Pancreas (tissue), 10 donors: ENCODE measurements around the gene SH3BP2. TPM values are rescaled to one million over a fixed set of nuclear protein-coding genes. Genes with fewer than 3 reads are reported as not detected.

Experiments used
- ATAC-seq, 4 donors: fragments of 200-7000 bp; cut with Tn5 transposase; one replicate each; pipeline versions ENCODE4 v1.8.0 to v1.9.1; 2020; ENCODE audit warnings: mild to moderate bottlenecking in 4 of 4, moderate library complexity in 4 of 4
- DNase-seq, 6 donors: peaks; one replicate each; pipeline ENCODE4 v3.0.0-alpha.2; 2020
- FAIRE-seq: peaks from 2 replicates; lab custom pipeline; 2012; peaks lifted over from hg19 to GRCh38; lab: Jason Lieb, UNC
- H3K27ac ChIP-seq, 4 donors: fragments of 200-600 bp; sonication (generic); 1 replicate in 3 of 4; 2 replicates in 1 of 4; pipeline versions ENCODE4 v1.5.0 to v1.8.0; 2020
- H3K27me3 ChIP-seq, 4 donors: fragments of 200-600 bp; one replicate each; pipeline ENCODE4 v1.8.0; 2021
- H3K36me3 ChIP-seq, 3 donors: fragments of 200-600 bp; sonication (generic) in 1 of 3; one replicate each; pipeline versions ENCODE4 v1.5.0 to v1.8.0; 2020 to 2021
- H3K4me1 ChIP-seq, 3 donors: fragments of 200-600 bp; one replicate each; pipeline ENCODE4 v1.8.0; 2021
- H3K4me3 ChIP-seq, 4 donors: fragments of 200-600 bp; sonication (generic) in 2 of 4; one replicate each; pipeline versions ENCODE4 v1.5.0 to v1.8.0; 2020 to 2021
- H3K9me3 ChIP-seq, 4 donors: fragments of 200-600 bp; one replicate each; pipeline ENCODE4 v1.8.0; 2021
- CTCF ChIP-seq, 4 donors: fragments of 200-600 bp; sonication (generic) in 3 of 4; IDR thresholded peaks; one replicate each; pipeline versions ENCODE4 v1.5.0 to v1.8.0; 2021; ENCODE audit warnings: antibody characterized with exemption in 4 of 4
- WGBS, 2 donors: extraction: QIAGEN DNeasy Blood & Tissue Kit; methylation state at CpG; one replicate each; pipeline ENCODE4 v1.1.7; 2013; 5-methylcytosine and 5-hydroxymethylcytosine counted together
- intact Hi-C, 3 donors: fragments of 100-400 bp; cut with DNase I; formaldehyde crosslinking; loops; one replicate each; pipeline versions ENCODE4 v1.11.1 to v1.14.2; 2022
- polyA plus RNA-seq, 2 donors: library from polyadenylated mRNA; stranded (reverse); fragments of 200-250 nt; gene quantifications; one replicate each; pipeline ENCODE4 v1.2.3, GENCODE V29; 2013
- total RNA-seq, 6 donors: library from RNA; stranded (reverse); fragmentation: NEBNext Ultra II Directional in 4 of 6; extraction: Animal tissue kit (Norgen Biotek cat#: 25700) in 4 of 6; gene quantifications; one replicate each; pipeline versions ENCODE4 v1.2.1 to v1.2.4, GENCODE V29; 2021 to 2023
- donor health status: healthy with polysubstance abuse.
- donor health status: DM: no; HTN: no; CAD: no; lungs with moderate emphysema.
- donor health status: DM: no; HTN: no; CAD: no.
- donor health status: control.
- donor health status: control.
- donor health status: Bipolar disorder and iron deficiency.
- donor health status: DM: yes; HTN: yes; CAD: no.
- donor health status: DM: no; HTN: no; CAD: no.
- donor health status: DM: no; HTN: no; CAD: no.
- donor health status: DM: yes; HTN: yes; CAD: no.

Gene SH3BP2
- total and polyA plus RNA-seq, 8 donors = 12.3 to 56.5 (median 27.0) TPM

- FAIRE-seq (no peak), DNase-seq (peak in 2 of 6 donors; percentile 32 to 55), ATAC-seq (peak in 2 of 4 donors; percentile 88)
- Histone ChIP-seq H3K4me3 (no peak overlapping the region), H3K36me3 (peaks cover 0 to 46% (median 26%) of the 10 kb centered on the region in 3 donors), H3K27me3 (no peaks in the 10 kb centered on the region), H3K4me1 (no peaks in the 10 kb centered on the region), H3K27ac (peak overlapping the region in 2 of 4 donors; percentile 30 to 61), H3K9me3 (no peaks in the 10 kb centered on the region)
- WGBS, 2 donors = 82 to 84% methylated on average over 21 of the region's 21 CpGs
- intact Hi-C loops = no loop called here
- no peak for TF ChIP-seq CTCF (IDR thresholded peaks at IDR 0.05)
These were observed 46.7 kb upstream of the SH3BP2 start for GRCh38 chr4:2745981-2746806.

- FAIRE-seq = no peak
- WGBS, 2 donors = 88 to 91% methylated on average over 16 of the region's 16 CpGs
- no peak overlapping the region for H3K4me3 ChIP-seq
These were observed 45.8 kb upstream of the SH3BP2 start for GRCh38 chr4:2746891-2747695.

GRCh38 chr4:2750719-2751605, 41.9 kb upstream of the SH3BP2 start:
- 88 to 91% methylated on average over 19 of the region's 19 CpGs for WGBS, 2 donors
- intact Hi-C loops = no loop called here
- Histone ChIP-seq H3K9me3 (no peaks in the 10 kb centered on the region), H3K27me3 (no peaks in the 10 kb centered on the region), H3K27ac (no peak overlapping the region), H3K4me3 (no peak overlapping the region), H3K4me1 (peaks cover 0 to 7% (median 0%) of the 10 kb centered on the region in 3 donors), H3K36me3 (peaks cover 0 to 19% (median 16%) of the 10 kb centered on the region in 3 donors)
- ATAC-seq (no peak), DNase-seq (no peak), FAIRE-seq (no peak)
- TF ChIP-seq CTCF (IDR thresholded peaks at IDR 0.05) = no peak

More at GRCh38 chr4:2746891-2747695, 45.8 kb upstream of the SH3BP2 start:
- H3K9me3 ChIP-seq = no peaks in the 10 kb centered on the region
- DNase-seq (peak in 2 of 6 donors; percentile 41 to 57), ATAC-seq (no peak)
- no peak for TF ChIP-seq CTCF (IDR thresholded peaks at IDR 0.05)
- H3K4me1 ChIP-seq = no peaks in the 10 kb centered on the region
- peak overlapping the region in 2 of 4 donors; percentile 30 to 33 for H3K27ac ChIP-seq
- no peaks in the 10 kb centered on the region for H3K27me3 ChIP-seq
- intact Hi-C loops = no loop called here
- peaks cover 0 to 46% (median 26%) of the 10 kb centered on the region in 3 donors for H3K36me3 ChIP-seq

GRCh38 chr4:2753436-2753835, 39.4 kb upstream of the SH3BP2 start:
- Histone ChIP-seq H3K36me3 (no peaks in the 10 kb centered on the region), H3K4me3 (no peak overlapping the region), H3K27me3 (no peaks in the 10 kb centered on the region), H3K4me1 (peaks cover 0 to 7% (median 0%) of the 10 kb centered on the region in 3 donors), H3K9me3 (no peaks in the 10 kb centered on the region), H3K27ac (no peak overlapping the region)
- no peak for FAIRE-seq
- no peak for DNase-seq
- WGBS, 2 donors = 87 to 93% methylated on average over 4 of the region's 4 CpGs
- intact Hi-C loops = no loop called here
- no peak for ATAC-seq
- no peak for TF ChIP-seq CTCF (IDR thresholded peaks at IDR 0.05)
